Ectodermal cell (in vitro differentiated cells): ENCODE measurements around the gene GNB3.
A peak's percentile ranks its signal among the peaks of the same experiment; 100 is the strongest.

Source experiments
- H3K27ac ChIP-seq: 2 replicates; pipeline ENCODE4 v1.7.0; 2013; ENCODE audit warnings: mild to moderate bottlenecking, low read depth, low read length; ENCODE audit not compliant: insufficient read depth, poor library complexity, severe bottlenecking
- H3K27me3 ChIP-seq: 2 replicates; pipeline ENCODE4 v1.7.0; 2013; ENCODE audit warnings: mild to moderate bottlenecking, low read length; ENCODE audit not compliant: insufficient read depth, control insufficient read depth, poor library complexity, severe bottlenecking
- H3K36me3 ChIP-seq: one replicate; pipeline ENCODE4 v1.7.0; 2013; ENCODE audit warnings: low read length; ENCODE audit not compliant: control insufficient read depth, insufficient read depth
- H3K4me1 ChIP-seq: one replicate; pipeline ENCODE4 v1.7.0; 2013; ENCODE audit warnings: low read length; ENCODE audit not compliant: control insufficient read depth, insufficient read depth
- H3K4me3 ChIP-seq: 2 replicates; pipeline ENCODE4 v1.7.0; 2013; ENCODE audit warnings: low read depth, low read length, control low read depth; ENCODE audit not compliant: insufficient read depth
- H3K9me3 ChIP-seq: 2 replicates; pipeline ENCODE4 v1.7.0; 2013; ENCODE audit warnings: mild to moderate bottlenecking, low read length, moderate library complexity; ENCODE audit not compliant: control insufficient read depth
- WGBS, 2 experiments: methylation state at CpG; one replicate each; pipeline ENCODE4 v1.1.7; 2013; ENCODE audit warnings: missing lambda C conversion rate in 2 of 2; 5-methylcytosine and 5-hydroxymethylcytosine counted together

GNB3 gene

GRCh38 chr12:6828781-6829535 lies 11.8 kb upstream of the GNB3 start:
- H3K4me3 ChIP-seq = peak overlapping the region; percentile 96
- peaks cover 24% of the 10 kb centered on the region for H3K36me3 ChIP-seq
- H3K27me3 ChIP-seq = no peaks in the 10 kb centered on the region
- peaks cover 30% of the 10 kb centered on the region for H3K4me1 ChIP-seq
- peak overlapping the region; percentile 6 for H3K27ac ChIP-seq
- 0% methylated on average over 71 of the region's 71 CpGs for WGBS, 2 experiments
- H3K9me3 ChIP-seq = no peaks in the 10 kb centered on the region

GRCh38 chr12:6829536-6830220 lies 11.0 kb upstream of the GNB3 start:
- H3K4me1 ChIP-seq = peaks cover 29% of the 10 kb centered on the region
- 29 to 31% methylated on average over 19 of the region's 19 CpGs for whole genome bisulfite sequencing, 2 experiments
- H3K9me3 ChIP-seq = no peaks in the 10 kb centered on the region
- H3K36me3 ChIP-seq = peaks cover 29% of the 10 kb centered on the region
- no peaks in the 10 kb centered on the region for H3K27me3 ChIP-seq
- no peak overlapping the region for H3K27ac ChIP-seq
- H3K4me3 ChIP-seq = peak overlapping the region; percentile 96

- Histone ChIP-seq H3K27ac (no peak overlapping the region), H3K27me3 (no peaks in the 10 kb centered on the region), H3K9me3 (no peaks in the 10 kb centered on the region), H3K4me3 (peak overlapping the region; percentile 96), H3K4me1 (peaks cover 22% of the 10 kb centered on the region), H3K36me3 (peaks cover 29% of the 10 kb centered on the region)
- WGBS, 2 experiments = 89 to 91% methylated on average over 11 of the region's 11 CpGs
These were observed 10.3 kb upstream of the GNB3 start for GRCh38 chr12:6830286-6830890.

GRCh38 chr12:6830999-6831398 lies 9.7 kb upstream of the GNB3 start:
- WGBS, 2 experiments = 89 to 93% methylated on average over 6 of the region's 6 CpGs
- peaks cover 29% of the 10 kb centered on the region for H3K36me3 ChIP-seq

GRCh38 chr12:6831450-6831995 lies 9.2 kb upstream of the GNB3 start:
- Histone ChIP-seq H3K27me3 (no peaks in the 10 kb centered on the region), H3K4me3 (no peak overlapping the region), H3K4me1 (peaks cover 18% of the 10 kb centered on the region), H3K27ac (no peak overlapping the region), H3K9me3 (no peaks in the 10 kb centered on the region), H3K36me3 (peaks cover 29% of the 10 kb centered on the region)
- 93 to 94% methylated on average over 12 of the region's 12 CpGs for WGBS, 2 experiments

More at GRCh38 chr12:6830999-6831398, 9.7 kb upstream of the GNB3 start:
- Histone ChIP-seq H3K4me3 (no peak overlapping the region), H3K4me1 (peaks cover 18% of the 10 kb centered on the region), H3K27ac (no peak overlapping the region), H3K27me3 (no peaks in the 10 kb centered on the region), H3K9me3 (no peaks in the 10 kb centered on the region)

GRCh38 chr12:6832125-6832524 lies 8.6 kb upstream of the GNB3 start:
- Histone ChIP-seq H3K4me1 (peaks cover 13% of the 10 kb centered on the region), H3K4me3 (no peak overlapping the region), H3K27ac (no peak overlapping the region), H3K9me3 (no peaks in the 10 kb centered on the region), H3K36me3 (peaks cover 31% of the 10 kb centered on the region), H3K27me3 (no peaks in the 10 kb centered on the region)
- WGBS, 2 experiments = 93 to 98% methylated on average over 4 of the region's 4 CpGs

- Histone ChIP-seq H3K36me3 (peaks cover 40% of the 10 kb centered on the region), H3K9me3 (no peaks in the 10 kb centered on the region), H3K27me3 (no peaks in the 10 kb centered on the region), H3K4me3 (no peak overlapping the region), H3K27ac (no peak overlapping the region), H3K4me1 (peaks cover 10% of the 10 kb centered on the region)
- 94 to 97% methylated on average over 6 of the region's 6 CpGs for WGBS, 2 experiments
These were observed 7.4 kb upstream of the GNB3 start for GRCh38 chr12:6833189-6833890.

- H3K27ac ChIP-seq = no peak overlapping the region
- H3K4me1 ChIP-seq = peaks cover 16% of the 10 kb centered on the region
- H3K36me3 ChIP-seq = peaks cover 40% of the 10 kb centered on the region
- WGBS, 2 experiments = 75 to 91% methylated on average over 1 of the region's 1 CpG
- H3K4me3 ChIP-seq = no peak overlapping the region
- H3K9me3 ChIP-seq = no peaks in the 10 kb centered on the region
- H3K27me3 ChIP-seq = no peaks in the 10 kb centered on the region
These were observed 6.5 kb upstream of the GNB3 start for GRCh38 chr12:6834254-6834653.

GRCh38 chr12:6834873-6835272 lies 5.9 kb upstream of the GNB3 start:
- no peak overlapping the region for H3K27ac ChIP-seq
- H3K4me3 ChIP-seq = no peak overlapping the region
- peaks cover 40% of the 10 kb centered on the region for H3K36me3 ChIP-seq
- H3K9me3 ChIP-seq = no peaks in the 10 kb centered on the region
- peaks cover 19% of the 10 kb centered on the region for H3K4me1 ChIP-seq
- 91 to 93% methylated on average over 5 of the region's 5 CpGs for WGBS, 2 experiments
- H3K27me3 ChIP-seq = no peaks in the 10 kb centered on the region
